Measurements from ENCODE around the gene CRYM. TPM values are rescaled to one million over a fixed set of nuclear protein-coding genes. Genes with fewer than 3 reads are reported as not detected.

CRYM gene
- total and polyA plus RNA-seq, 7 donors = 1.6 to 24.7 (median 6.1) TPM

DNA sequence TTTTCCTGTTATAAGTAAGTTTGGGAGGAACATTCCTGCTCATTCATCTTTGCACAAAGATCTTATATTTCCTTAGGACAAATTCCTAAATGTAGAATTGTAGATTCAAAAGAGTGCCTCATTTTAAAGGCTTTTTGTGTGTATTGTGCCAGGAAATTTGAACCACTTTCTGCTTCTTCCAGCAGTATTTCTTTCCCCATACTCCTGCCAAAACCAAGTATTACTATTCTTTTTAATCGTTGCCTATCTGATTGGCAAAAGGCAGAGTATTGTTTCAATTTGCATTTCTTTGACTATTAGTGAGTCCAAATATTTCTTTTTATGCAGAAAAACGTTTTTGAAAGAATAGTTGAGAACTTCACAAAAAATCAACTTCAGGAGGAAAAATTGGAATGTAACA, 35.3 kb downstream of the CRYM start:
- 53 to 56% methylated on average over 2 of the region's 2 CpGs for WGBS, 2 donors
- TF ChIP-seq POLR2AphosphoS5 (IDR thresholded peaks at IDR 0.05) = no peak
- no peak for TF ChIP-seq EP300 (IDR thresholded peaks at IDR 0.05)
- TF ChIP-seq, protein P1, sequence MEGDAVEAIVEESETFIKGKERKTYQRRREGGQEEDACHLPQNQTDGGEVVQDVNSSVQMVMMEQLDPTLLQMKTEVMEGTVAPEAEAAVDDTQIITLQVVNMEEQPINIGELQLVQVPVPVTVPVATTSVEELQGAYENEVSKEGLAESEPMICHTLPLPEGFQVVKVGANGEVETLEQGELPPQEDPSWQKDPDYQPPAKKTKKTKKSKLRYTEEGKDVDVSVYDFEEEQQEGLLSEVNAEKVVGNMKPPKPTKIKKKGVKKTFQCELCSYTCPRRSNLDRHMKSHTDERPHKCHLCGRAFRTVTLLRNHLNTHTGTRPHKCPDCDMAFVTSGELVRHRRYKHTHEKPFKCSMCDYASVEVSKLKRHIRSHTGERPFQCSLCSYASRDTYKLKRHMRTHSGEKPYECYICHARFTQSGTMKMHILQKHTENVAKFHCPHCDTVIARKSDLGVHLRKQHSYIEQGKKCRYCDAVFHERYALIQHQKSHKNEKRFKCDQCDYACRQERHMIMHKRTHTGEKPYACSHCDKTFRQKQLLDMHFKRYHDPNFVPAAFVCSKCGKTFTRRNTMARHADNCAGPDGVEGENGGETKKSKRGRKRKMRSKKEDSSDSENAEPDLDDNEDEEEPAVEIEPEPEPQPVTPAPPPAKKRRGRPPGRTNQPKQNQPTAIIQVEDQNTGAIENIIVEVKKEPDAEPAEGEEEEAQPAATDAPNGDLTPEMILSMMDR (IDR thresholded peaks at IDR 0.05) = no peak
- no peak for TF ChIP-seq POLR2A (IDR thresholded peaks at IDR 0.05)
- Histone ChIP-seq H3K4me3 (no peak overlapping the region), H3K27ac (no peak overlapping the region), H3K36me3 (no peaks in the 10 kb centered on the region), H3K4me1 (no peaks in the 10 kb centered on the region), H3K27me3 (no peaks in the 10 kb centered on the region), H3K9me3 (no peaks in the 10 kb centered on the region)
- intact Hi-C loops (cut with DNase I) = no loop called here
- no peak for DNase-seq

DNA sequence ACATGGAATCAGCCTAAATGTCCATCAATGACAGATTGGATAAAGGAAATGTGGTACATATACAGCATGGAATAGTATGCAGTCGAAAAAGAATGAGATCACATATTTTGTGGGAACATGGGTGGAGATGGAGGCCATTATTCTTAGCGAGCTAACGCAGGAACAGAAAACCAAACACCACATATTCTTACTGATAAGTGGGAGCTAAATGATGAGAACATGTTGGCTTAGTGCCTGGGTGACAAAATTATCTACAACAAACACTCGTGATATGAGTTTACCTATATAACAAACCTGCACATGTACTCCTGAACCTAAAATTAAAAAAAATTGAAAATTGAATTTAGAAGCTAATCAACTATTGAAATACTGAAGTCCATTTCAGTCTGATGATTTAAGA, 38.4 kb downstream of the CRYM start:
- Histone ChIP-seq H3K27me3 (no peaks in the 10 kb centered on the region), H3K4me3 (no peak overlapping the region), H3K36me3 (no peaks in the 10 kb centered on the region), H3K9me3 (no peaks in the 10 kb centered on the region), H3K27ac (no peak overlapping the region), H3K4me1 (no peaks in the 10 kb centered on the region)
- intact Hi-C loops (cut with DNase I) = no loop called here
- WGBS, 2 donors = 37 to 73% methylated on average over 4 of the region's 4 CpGs
- TF ChIP-seq EP300 (IDR thresholded peaks at IDR 0.05) (no peak), POLR2AphosphoS5 (IDR thresholded peaks at IDR 0.05) (no peak), POLR2A (IDR thresholded peaks at IDR 0.05) (no peak)
- TF ChIP-seq, protein P1 (IDR thresholded peaks at IDR 0.05) = no peak
- DNase-seq = no peak

DNA sequence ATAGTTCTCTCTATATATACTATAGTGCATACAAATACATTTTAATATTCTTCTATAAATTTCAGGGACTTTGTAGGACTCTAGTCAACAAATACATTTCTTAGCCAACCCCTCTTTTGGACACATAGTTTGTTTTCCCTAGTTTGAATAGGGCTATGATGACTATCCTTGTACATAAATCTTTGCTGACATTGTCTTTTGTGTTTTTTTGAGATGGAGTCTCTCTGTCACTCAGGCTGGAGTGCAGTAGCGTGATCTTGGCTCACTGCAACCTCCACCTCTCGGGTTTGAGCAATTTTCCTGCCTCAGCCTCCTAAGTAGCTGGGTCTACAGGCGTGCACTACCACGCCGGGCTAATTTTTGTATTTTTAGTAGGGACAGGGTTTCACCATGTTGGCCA, 41.3 kb downstream of the CRYM start:
- Histone ChIP-seq H3K27me3 (no peaks in the 10 kb centered on the region), H3K36me3 (no peaks in the 10 kb centered on the region), H3K4me3 (no peak overlapping the region), H3K9me3 (no peaks in the 10 kb centered on the region), H3K4me1 (no peaks in the 10 kb centered on the region), H3K27ac (no peak overlapping the region)
- intact Hi-C loops (cut with DNase I) = no loop called here
- no peak for TF ChIP-seq POLR2AphosphoS5 (IDR thresholded peaks at IDR 0.05)
- no peak for DNase-seq
- WGBS, 2 donors = 84% methylated on average over 5 of the region's 5 CpGs

GRCh38 chr16:21235199-21235585, 42.9 kb downstream of the CRYM start:
- no peak overlapping the region for H3K27ac ChIP-seq
- no peaks in the 10 kb centered on the region for H3K9me3 ChIP-seq
- DNase-seq = no peak
- H3K27me3 ChIP-seq = no peaks in the 10 kb centered on the region
- TF ChIP-seq POLR2AphosphoS5 (IDR thresholded peaks at IDR 0.05) = no peak
- no peak for TF ChIP-seq POLR2A (IDR thresholded peaks at IDR 0.05)
- TF ChIP-seq, protein P1 (IDR thresholded peaks at IDR 0.05) = no peak
- no peak for TF ChIP-seq EP300 (IDR thresholded peaks at IDR 0.05)
- WGBS, 2 donors = 19 to 61% methylated on average over 3 of the region's 3 CpGs
- H3K36me3 ChIP-seq = no peaks in the 10 kb centered on the region
- no peaks in the 10 kb centered on the region for H3K4me1 ChIP-seq
- intact Hi-C loops (cut with DNase I) = no loop called here
- H3K4me3 ChIP-seq = no peak overlapping the region

DNA sequence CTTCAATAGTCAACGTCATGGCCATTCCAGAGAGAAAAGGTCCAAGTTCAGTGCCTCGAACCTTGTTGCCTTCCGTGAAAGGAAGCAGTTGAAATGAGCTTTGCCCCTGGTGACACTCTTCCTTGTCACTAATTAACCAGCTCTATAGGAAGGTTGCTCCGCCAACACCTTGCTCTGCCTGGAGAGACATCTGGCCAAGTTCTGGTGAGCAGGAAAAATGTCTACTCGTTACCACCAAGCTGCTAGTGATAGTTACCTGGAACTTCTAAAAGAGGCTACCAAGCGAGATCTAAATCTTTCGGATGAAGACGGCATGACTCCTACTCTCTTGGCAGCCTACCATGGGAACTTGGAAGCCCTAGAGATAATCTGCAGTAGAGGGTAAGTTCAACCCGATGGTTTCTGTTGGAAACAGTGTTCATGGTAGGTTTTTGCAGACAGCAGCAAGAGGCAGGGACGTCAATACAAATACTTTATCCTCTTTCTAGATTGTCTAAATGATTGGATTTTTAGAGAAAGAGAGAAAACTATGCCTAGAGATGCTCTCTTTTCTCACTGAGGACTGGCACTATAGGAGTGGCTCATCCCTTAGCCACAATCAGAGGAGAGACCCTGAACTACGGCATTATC, 44.5 kb downstream of the CRYM start, which contains the start of gene ANKS4B:
TSS of gene ANKS4B (plus strand) at position 179 of the 630 bp plus-strand sequence. CDS start at position 218, 39 bp downstream.
- 20 to 74% methylated on average over 11 of the region's 11 CpGs for WGBS, 2 donors

More for the DNA sequence above, 44.5 kb downstream of the CRYM start, which contains the start of gene ANKS4B:
- Histone ChIP-seq H3K27me3 (no peaks in the 10 kb centered on the region), H3K4me1 (no peaks in the 10 kb centered on the region), H3K9me3 (no peaks in the 10 kb centered on the region), H3K36me3 (no peaks in the 10 kb centered on the region), H3K27ac (no peak within 1 kb of the TSS), H3K4me3 (no peak within 1 kb of the TSS)
- TF ChIP-seq, protein P1 (IDR thresholded peaks at IDR 0.05) = no peak
- TF ChIP-seq POLR2A (IDR thresholded peaks at IDR 0.05) (peak in 1 of 2 donors; percentile 20), EP300 (IDR thresholded peaks at IDR 0.05) (no peak), POLR2AphosphoS5 (IDR thresholded peaks at IDR 0.05) (peak in 1 of 4 donors; percentile 9)
- DNase-seq = no peak
- intact Hi-C loops (cut with DNase I) = no loop called here

Data from sigmoid colon (tissue), 7 donors.